HG02571 (cell line): ENCODE measurements around the gene AZIN2.
"Not testable (repeated sequence)": the region's sequence is repeated elsewhere in the genome, so short reads cannot be mapped to it uniquely, and the experiment has no call there.

Experiments
- ATAC-seq: cut with Tn5 transposase; IDR thresholded peaks from one replicate; pipeline ENCODE4 v1.9.1; 2021; ENCODE audit warnings: mild to moderate bottlenecking, moderate library complexity; ENCODE audit not compliant: unreplicated experiment

AZIN2 gene

DNA sequence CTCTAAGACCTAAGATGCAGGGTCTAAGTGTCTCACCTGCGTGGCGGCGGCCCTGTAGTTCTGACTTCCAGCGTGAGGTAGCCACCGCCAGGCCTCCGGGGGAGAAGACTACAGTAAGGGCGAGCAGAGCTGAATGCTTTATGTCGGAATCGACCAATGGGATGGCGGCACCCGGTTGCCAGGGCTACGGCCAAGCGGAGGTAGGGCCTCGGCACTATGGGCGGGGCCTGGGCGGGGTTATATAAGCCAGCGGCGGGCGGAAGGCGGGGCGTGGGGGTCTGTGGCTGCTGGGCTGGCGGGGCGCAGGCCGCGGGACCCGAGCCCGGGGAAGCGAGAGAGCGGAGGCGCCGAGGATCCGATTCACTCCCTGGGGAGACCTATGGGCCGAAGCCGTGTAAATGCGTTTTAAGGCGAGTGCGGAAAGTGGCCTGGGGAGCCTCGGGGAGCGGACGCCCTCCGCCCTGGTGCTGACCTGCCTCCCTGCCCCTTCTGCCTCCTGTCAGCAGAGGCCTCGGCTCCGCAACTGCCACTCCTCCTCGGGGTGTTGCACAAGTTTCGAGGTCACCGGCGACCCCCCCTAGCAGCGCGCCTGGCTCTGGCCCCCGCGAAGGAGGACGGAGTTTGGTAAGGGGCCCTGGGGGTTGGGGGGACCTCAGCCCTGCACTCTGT lies at the start of gene AZIN2:
Gene AZIN2, plus strand, starts transcription at position 269 of the 669 bp plus-strand sequence. CDS start 1,097 bp downstream, outside the sequence.
- peak; percentile 95 for ATAC-seq

DNA sequence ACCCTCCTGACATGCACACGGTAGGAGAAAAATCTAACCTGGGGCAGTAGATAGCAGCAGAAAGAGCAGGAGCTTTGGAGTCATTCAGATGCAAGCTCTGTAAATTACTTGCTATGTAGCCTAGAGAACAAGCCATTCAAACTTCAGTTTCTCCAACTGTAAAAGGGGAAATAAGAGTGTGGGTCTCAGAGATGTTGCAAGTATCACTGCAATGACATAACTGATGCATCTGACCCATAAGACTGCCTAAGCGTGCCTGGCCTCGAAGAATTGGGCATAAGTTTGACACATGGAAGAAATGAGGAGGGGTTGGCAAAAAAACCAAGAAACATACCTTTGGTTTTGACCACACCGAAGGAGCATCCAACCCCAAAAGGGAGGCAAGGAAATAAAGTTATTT lies 49.4 kb upstream of the AZIN2 start:
- ATAC-seq, result no peak

- no peak for ATAC-seq
Measured at GRCh38 chr1:33032126-33032869, 48.7 kb upstream of the AZIN2 start.

DNA sequence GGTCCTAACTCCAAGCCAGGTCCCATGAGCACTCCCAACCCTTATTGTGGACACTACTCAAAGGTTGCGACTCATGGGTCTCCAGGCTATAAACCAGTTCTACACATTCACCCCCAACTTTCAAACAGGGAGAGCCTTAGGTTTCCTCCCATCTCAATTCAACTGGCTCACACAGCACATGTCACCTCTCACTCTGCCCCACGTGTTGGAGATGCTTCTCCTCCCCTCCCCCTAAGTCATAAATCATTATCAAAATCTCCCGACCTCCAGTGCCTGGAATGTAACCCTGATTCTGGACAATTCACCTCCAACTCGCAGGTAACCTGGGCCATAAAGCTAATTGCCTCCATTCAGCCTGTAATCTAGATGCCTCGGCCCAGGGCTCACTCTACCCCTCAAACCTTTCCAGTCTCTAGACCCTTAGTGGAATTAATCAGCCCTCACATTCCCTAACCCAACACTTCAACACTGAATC lies 44.9 kb upstream of the AZIN2 start:
- no peak for ATAC-seq

GRCh38 chr1:33036526-33037503 lies 44.1 kb upstream of the AZIN2 start, which contains the start of gene AK2:
TSS of gene AK2 (minus strand) at chr1:33036883. CDS start at chr1:33036828, 55 bp downstream.
- ATAC-seq, result peak; percentile 98

GRCh38 chr1:33039840-33040239 lies 41.1 kb upstream of the AZIN2 start:
- ATAC-seq, result no peak

DNA sequence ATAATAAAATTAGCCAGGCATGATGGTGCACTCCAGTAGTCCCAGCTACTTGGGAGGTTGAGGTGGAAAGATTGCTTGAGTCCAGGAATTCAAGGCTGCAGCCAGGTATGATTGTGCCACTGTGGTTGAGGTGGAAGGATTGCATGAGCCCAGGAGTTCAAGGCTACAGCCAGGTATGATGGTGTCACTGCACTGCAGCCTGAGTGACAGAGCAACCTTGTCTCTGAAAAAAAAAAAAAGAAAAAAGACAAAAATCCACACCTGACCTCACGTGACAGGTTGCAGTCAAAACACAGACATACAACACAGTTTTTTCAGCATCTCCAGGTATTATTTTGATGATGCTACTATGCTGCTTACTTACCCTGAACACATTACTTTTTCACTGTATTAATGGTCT lies 39.9 kb upstream of the AZIN2 start:
- ATAC-seq, result no peak

DNA sequence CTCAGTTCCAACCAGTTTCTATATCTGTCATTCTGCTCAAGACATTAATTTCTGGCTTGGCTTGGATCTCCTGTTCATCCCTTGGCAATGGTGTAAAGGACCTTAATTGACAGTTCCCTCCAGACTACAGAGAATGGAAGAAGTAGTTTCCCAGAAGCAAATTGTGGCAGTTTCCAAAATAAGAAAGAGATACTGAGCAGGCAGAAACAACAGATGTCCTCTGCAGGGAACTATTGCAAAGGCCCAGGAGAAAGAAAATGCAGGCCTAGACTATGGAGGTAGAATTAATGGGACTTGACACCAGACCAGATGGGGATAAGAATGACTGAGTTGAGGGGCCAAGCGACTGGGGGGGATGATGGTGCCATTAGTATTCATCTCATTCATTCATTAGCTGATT lies 38.1 kb upstream of the AZIN2 start:
- no peak for ATAC-seq

DNA sequence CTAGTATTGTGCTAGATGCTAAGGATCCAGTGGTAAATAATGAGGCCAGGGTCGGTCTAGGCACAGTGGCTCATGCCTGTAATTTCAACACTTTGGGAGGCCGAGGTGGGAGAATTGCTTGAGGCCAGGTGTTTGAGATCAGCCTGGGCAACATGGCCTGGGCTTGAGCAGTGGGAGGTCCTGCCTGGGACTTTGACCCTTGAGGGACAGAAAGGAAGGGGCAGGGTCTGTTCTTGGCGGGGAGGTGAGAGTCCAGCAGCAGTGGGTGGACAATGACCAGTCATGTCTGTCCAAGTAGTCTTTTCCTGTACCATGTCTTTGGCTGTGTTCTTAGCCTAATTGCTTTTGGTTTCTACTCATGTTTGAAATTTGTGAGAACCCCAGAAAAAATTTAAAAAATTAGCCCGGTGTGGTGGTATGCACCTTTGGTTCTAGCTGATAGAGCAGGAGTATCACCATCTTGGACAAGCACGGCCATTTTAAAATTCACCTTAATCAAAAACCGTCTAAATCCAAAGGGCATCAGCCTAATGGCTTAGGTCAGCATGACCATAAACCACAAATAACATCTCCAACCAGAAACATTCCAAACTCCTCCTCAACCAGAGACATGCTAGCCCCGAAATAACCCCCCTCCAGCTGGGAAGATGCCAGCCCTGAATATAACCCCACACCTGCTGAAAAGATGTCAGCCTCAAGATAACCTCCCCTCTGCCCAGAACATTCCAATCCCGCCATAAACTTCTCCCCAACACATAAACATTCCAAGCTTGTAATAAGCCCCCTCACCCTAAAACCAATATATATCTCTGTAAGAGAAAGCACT lies 37.5 kb upstream of the AZIN2 start:
- ATAC-seq, result no peak

DNA sequence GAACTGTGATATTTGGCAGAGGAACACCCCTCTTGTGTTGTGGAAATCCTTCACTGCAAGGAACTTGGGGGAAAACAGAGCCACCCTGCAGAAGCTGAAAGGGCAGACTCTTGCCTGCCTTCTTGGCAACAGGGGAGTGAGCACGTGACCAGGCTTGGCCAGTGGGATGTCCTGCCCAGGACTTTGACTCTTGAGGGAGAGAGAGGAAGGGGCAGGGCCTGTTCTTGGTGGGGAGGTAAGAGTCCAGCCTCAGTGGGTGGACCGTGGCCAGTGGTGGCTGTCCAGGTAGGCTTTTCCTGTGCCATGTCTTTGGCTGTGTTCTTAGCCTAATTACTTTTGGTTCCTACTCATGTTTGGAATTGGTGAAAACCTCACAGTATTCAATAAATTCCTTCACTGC lies 35.7 kb upstream of the AZIN2 start:
- ATAC-seq, result no peak

- ATAC-seq, result no peak
Measured at GRCh38 chr1:33045814-33046213, 35.1 kb upstream of the AZIN2 start.

DNA sequence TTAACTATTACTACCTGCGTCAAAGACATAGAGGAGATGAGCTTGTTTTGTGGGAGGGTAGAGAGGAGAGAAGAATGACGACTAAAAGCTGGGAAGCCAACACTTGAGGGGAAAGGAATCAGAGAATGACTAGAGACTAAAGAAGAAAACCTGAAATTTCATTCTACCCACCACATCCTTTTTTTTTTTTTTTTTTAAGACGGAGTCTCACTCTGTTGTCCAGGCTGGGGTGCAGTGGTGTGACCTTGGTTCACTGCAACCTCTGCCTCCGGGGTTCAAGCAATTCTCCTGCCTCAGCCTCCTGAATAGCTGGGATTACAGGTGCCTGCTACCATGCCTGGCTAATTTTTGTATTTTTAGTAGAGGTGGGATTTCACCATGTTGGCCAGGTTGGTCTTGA lies 34.7 kb upstream of the AZIN2 start:
- not testable (repeated sequence) for ATAC-seq

DNA sequence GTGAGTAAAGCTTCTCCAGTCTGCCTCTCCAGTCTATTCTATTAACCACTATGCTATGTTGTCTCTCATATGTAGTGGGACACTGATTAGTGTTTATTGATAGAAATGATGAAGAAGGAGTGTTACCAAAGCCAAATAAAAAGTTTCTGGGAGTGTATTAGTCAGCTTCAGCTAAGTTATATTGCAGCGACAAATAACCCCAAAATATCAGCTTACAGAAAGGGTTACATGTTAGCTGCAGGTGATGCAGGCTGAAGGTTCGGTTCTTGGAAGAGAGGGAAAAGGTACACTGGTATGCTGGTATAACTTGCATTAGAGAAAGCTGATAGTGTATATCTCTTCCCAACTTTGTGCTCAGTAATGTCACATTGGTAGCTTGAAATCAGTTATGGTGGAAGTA lies 33.7 kb upstream of the AZIN2 start:
- ATAC-seq, result no peak

DNA sequence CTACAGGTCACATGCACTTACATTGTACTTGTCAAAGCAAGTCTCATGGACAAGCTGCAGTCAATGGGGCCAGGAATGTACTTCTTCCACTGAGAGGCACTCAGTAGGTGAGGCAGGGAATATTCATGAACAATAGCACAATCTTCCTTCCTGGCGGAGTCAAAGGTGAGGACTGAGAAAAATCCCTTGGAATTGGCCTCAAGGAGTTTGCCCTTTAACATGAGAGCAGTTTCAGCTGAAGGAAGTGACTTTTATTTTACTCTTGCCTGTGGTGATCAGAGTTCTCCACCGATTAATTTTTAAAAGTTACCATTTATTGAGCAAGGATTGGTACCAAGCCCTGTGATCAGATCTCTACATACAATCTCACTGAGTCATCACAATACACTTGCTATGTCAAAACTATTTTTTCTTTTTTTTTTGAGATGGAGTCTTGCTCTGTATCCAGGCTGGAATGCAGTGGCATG lies 33.1 kb upstream of the AZIN2 start:
- no peak for ATAC-seq

DNA sequence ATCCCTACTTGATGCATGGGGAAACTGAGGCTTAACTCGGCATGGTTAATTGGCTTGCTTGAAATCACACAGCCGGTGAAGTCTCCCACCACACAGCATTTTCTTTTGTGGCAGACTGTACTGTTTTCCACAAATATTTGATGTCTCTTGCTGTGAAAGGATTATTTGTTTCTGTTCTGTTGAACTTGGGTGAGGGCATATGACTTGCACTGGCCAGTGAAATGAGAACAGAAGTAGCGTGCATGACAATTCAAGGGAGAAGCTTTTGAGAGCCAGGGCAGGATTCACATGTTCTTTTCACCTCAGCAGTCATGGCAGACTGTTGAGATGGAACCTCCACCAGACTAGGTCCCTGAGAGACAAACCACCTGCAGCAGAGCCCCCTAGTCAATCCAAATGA lies 32.5 kb upstream of the AZIN2 start:
- no peak for ATAC-seq

- ATAC-seq, result no peak
Measured at GRCh38 chr1:33049371-33049770, 31.6 kb upstream of the AZIN2 start.

DNA sequence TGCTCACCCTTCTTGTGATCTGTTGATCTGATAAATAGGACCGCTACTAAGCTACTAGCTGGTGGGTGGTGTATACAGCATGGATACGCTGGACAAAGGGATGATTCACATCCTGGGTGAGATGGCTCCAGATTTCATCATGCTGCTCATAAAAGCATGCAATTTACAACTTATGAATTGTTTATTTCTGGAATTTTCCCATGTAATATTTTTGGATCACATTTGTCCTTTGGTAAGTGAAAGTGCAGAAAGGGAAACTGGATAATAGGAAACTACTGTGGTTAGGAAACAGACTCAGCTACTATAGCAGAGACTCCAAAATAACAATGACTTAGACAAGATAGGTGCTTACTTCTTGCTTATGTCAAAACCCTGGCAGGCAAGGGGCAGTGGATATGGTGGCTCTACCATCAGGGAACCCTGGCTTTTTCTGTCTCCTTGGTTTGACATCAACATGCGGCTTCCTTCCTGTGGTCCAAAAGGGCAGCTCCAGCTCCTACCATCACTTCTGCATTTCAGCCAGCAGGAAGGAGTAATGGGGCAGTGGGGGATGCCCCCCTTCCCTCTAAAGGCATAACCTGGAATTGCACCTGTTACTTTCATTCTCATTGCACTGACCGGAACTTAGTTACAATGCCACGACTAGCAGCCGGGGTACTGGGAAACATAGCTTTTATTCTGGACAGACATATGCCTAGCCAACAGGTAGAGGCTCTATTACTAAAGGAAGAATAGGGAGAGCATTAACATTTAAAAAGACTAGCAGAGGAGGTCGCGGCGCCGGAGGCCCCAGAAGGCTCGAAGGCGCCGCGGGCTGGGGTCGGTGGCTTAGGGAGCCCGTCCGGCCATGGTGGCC lies 30.5 kb upstream of the AZIN2 start:
- no peak for ATAC-seq

DNA sequence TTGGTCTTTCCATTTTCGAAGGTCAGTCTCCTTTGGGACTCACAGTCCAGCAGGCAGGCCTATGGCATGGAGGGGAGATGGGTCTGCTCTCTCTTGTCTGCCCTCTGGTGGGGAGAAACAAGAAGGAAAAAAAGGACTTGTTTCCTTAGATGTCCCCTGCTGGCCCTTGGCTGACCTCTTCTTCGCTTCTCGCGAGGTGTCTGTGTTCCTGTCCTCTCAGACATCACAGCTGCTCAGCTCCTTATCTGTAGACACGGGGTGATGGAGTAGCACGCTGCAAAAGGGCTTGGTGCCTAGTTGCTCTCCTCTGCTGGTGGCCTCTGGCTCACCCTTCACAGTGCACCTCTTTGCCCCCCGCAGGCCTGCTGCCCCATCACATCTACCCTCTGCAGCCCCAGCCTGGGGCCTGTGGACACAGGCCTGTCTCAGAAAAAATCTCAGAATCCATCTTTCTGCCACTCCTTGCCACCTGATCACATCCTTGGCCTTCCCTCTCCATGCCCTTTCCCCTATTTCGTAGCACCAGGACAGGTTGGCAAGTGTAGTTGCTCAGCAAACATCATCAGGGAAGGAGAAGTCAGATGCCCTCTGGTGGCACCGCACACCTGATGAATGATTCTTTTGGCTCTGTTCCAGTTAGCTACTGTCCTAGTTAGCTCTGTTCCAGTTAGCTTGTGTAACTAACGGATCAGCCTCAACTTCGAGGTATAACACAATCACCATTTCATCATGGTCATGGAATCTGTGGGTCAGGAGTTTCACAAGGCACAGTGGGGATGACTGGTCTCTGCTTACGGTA lies 25.5 kb upstream of the AZIN2 start:
- ATAC-seq, result no peak
